Ovary (tissue), 3 donors: Measurements from ENCODE around the gene COPB2.

ENCODE experiments used
- CTCF ChIP-seq, 3 donors: fragments of 450-650 bp in 2 of 3; fragments of 200-600 bp in 1 of 3; IDR thresholded peaks; one replicate each; pipeline versions ENCODE4 v1.5.1 to v1.8.0; 2016 to 2022; ENCODE audit warnings: antibody characterized with exemption in 3 of 3, mild to moderate bottlenecking in 1 of 3
- EP300 ChIP-seq: sonication (generic); formaldehyde crosslinking; IDR thresholded peaks from one replicate; pipeline ENCODE4 v1.6.1; 2017; ENCODE audit warnings: antibody characterized with exemption
- POLR2A ChIP-seq: fragments of 450-650 bp; IDR thresholded peaks from one replicate; pipeline ENCODE4 v1.6.1; 2017; ENCODE audit warnings: antibody characterized with exemption, mild to moderate bottlenecking, moderate library complexity
- donor health status: DM: no; HTN: no; CAD: no.

GRCh38 chr3:139326707-139327106, 62.7 kb downstream of the COPB2 start:
- no peak for TF ChIP-seq CTCF (IDR thresholded peaks at IDR 0.05)
- no peak for TF ChIP-seq POLR2A
- TF ChIP-seq EP300, result no peak
